GM19324 (cell line): ENCODE results near the gene DERL3.
A peak's percentile ranks its signal among the peaks of the same experiment; 100 is the strongest.

Experiments
- ATAC-seq: cut with Tn5 transposase; IDR thresholded peaks from one replicate; pipeline ENCODE4 v1.9.1; 2021; ENCODE audit warnings: mild to moderate bottlenecking, moderate library complexity; ENCODE audit not compliant: unreplicated experiment, low FRiP score

The DERL3 gene

GRCh38 chr22:23847991-23848864 is 9.4 kb upstream of the DERL3 start:
- ATAC-seq, result no peak

- no peak for ATAC-seq
Observed at GRCh38 chr22:23847310-23847920, 8.6 kb upstream of the DERL3 start.

DNA sequence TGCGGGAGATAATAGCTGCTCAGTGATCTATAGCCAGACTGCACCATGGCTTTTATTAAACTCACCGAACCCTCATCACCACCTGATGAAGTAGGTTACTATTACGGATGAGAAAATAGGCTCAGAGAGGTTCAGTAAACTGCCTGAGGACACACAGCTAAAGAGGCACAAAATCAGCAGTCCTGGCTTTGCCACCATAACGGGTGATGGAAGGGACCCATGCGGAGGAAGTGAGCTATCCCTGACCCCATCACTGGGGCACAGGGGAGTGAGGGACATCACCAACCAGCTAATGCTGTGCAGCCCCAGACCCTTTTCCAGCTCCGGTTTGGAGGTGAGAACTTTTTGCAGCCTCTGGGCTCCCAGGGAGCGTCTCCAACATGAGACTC is 7.3 kb upstream of the DERL3 start:
- no peak for ATAC-seq

- ATAC-seq, result no peak
Observed at GRCh38 chr22:23845265-23846080, 6.7 kb upstream of the DERL3 start.

DNA sequence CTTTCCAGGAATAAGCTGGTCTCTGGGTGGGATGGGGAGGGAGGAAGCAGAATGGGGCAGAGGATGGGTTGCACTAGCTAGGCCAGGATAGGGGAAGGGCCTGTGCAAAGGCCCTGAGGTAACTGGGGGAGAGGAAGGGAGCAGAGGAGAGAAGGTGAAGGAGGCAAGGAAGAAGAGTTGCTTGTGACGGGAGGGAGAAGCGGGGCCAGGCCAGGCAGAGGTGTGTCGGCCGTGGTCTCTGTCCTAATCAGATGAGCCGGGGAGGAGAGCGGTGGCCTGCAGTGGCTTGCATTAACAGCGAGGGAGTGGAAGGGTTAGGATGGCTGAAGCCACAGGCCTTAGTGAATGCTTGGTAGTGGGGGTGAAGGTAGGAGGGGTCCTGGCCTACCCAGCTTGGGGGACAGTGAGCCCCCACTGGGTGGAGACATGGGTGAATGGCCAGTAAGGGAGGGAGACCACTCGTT is 6.0 kb upstream of the DERL3 start:
- no peak for ATAC-seq

DNA sequence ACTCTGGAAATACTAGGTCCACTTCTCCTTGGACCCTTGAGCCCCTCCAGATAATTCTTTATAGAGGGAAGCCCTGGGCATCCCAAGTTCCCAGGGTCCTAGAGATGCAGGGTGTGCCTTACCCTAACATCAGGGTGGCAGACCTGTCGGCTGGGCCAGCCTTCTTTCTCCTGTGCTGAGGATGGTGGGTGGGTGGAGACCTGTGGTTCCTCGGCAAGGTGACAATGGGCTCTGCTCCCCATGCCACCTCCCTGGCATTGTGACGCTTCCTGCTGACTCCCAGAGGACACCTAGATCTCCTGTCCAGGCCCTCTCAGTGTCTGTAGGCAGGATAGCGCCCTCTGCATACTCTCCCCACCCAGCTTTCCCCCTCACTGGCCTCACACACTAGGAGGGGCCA is 3.8 kb upstream of the DERL3 start:
- no peak for ATAC-seq

- ATAC-seq, result no peak
Observed at GRCh38 chr22:23841736-23842445, 3.1 kb upstream of the DERL3 start.

- no peak for ATAC-seq
Observed at GRCh38 chr22:23841292-23841691, 2.5 kb upstream of the DERL3 start.

DNA sequence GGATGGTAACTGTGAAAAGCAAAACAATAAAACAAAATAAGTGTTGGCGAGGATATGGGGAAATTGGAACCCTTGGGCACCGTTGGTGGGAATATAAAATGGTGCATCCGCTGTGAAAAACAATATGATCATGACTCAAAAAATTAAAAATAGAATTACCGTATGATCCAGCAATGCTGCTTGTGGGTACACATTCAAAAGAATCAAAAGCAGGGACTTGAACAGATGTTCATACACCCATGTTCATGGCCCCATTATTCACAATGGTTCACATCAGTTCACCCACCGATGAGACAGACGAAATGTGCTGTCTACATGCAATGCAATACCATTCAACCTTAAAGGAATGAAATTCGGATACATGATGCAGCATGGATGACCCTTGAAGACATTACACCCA is 1.2 kb upstream of the DERL3 start:
- ATAC-seq, result no peak

GRCh38 chr22:23837911-23838680 is 710 bp downstream of the DERL3 start:
- peak; percentile 10 for ATAC-seq

- ATAC-seq, result no peak
Observed at GRCh38 chr22:23837496-23837859, 1.3 kb downstream of the DERL3 start.

GRCh38 chr22:23836692-23837495 is 1.9 kb downstream of the DERL3 start:
- ATAC-seq, result no peak

GRCh38 chr22:23836281-23836680 is 2.5 kb downstream of the DERL3 start:
- ATAC-seq, result no peak

GRCh38 chr22:23835484-23836144 is 3.2 kb downstream of the DERL3 start:
- no peak for ATAC-seq

DNA sequence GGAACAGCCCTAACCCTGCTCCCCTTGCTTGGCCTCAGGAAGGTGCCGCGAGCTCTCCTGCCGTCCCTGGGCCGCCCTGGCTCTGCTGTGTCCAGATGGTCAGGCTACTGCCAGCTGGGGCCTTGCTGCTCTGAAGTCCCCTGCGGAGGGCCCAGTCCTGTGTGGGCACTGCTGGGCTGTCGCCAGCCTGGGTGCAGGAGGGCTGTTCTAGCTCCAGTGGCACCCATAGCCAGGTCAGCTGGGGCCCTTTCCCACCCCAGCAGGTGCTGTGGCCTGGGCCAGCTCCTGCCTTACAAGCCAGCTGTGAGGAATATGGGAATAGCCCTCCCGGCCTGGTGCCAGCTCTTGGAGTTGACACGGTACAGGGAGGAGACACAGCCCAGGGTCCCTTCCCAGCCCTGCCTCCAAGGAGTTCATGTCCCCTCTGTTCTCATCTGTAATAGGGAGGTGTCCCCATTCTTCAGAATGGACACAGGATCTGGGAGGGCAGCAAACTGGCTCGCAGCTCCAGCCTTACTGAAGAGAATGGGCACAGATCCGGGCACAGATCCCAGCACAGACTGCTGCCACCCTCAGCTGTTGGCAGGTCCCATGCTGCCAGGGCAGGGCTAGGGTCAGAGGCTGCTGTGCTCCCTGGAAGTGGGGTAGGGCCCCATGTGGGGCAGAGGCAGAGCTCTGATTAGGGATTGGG is 3.9 kb downstream of the DERL3 start:
- ATAC-seq, result no peak

DNA sequence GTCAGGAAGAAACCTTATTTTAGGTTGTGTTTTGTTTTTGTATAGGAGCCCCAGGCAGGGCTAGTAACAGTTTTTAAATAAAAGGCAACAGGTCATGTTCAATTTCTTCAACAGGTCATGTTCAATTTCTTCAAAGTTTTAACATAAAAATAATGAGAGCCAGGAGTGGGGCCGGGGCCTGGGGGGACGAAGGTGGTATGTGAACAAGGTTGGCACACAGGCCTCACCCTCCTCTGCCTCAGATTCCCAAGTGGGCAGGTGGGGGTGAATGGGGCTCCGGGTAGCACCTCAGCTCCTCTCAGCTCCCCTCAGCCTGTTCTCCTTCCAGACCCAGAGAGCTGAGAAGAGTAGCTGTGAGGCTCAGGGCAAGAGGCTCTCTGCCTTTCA is 4.4 kb downstream of the DERL3 start:
- ATAC-seq, result no peak

GRCh38 chr22:23833911-23834317 is 4.9 kb downstream of the DERL3 start:
- no peak for ATAC-seq
